Esophagus muscularis mucosa (tissue), 3 donors: ENCODE measurements around the gene COL19A1.

ENCODE experiments used
- POLR2A ChIP-seq: fragments of 450-650 bp; IDR thresholded peaks from one replicate; pipeline ENCODE4 v1.6.1; 2017; ENCODE audit warnings: antibody characterized with exemption, moderate library complexity, mild to moderate bottlenecking, low read depth
- TF ChIP-seq, protein P1 (sequence below), 3 experiments: fragments of 200-600 bp in 2 of 3; fragments of 450-650 bp in 1 of 3; sonication (generic) in 2 of 3; IDR thresholded peaks; one replicate each; pipeline ENCODE4 v1.5.1; 2017 to 2019; ENCODE audit warnings: antibody characterized with exemption in 3 of 3, mild to moderate bottlenecking in 2 of 3, moderate library complexity in 1 of 3

DNA sequence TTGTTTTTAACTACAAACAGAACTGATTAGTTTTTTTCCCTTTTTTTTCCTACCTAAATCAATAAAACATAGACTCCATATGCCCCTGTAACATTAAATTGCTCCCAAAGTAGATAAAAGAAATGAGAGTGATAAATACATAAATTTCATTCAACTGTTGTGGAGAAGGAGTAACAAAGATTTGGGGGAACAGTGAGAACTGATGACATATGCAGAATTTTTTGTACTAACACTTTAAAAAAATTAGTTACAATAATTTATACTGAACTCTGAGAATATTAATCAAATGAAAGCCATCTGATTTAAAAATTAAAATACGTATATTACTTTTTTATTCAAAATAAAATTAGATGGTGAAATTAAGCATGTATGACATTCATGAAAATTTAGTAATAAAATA is 195.7 kb downstream of the COL19A1 start:
- TF ChIP-seq, protein P1, sequence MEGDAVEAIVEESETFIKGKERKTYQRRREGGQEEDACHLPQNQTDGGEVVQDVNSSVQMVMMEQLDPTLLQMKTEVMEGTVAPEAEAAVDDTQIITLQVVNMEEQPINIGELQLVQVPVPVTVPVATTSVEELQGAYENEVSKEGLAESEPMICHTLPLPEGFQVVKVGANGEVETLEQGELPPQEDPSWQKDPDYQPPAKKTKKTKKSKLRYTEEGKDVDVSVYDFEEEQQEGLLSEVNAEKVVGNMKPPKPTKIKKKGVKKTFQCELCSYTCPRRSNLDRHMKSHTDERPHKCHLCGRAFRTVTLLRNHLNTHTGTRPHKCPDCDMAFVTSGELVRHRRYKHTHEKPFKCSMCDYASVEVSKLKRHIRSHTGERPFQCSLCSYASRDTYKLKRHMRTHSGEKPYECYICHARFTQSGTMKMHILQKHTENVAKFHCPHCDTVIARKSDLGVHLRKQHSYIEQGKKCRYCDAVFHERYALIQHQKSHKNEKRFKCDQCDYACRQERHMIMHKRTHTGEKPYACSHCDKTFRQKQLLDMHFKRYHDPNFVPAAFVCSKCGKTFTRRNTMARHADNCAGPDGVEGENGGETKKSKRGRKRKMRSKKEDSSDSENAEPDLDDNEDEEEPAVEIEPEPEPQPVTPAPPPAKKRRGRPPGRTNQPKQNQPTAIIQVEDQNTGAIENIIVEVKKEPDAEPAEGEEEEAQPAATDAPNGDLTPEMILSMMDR (IDR thresholded peaks at IDR 0.05): no peak
- TF ChIP-seq POLR2A: no peak
